Caco-2 (cell line): Measurements from ENCODE around the gene ABHD16A. TPM values are rescaled to one million over a fixed set of nuclear protein-coding genes. Genes with fewer than 3 reads are reported as not detected.
A peak's percentile ranks its signal among the peaks of the same experiment; 100 is the strongest.

Source experiments
- BruUV-seq: library from RNA; stranded (reverse); fragments of 400-500 nt; replicated peaks from 2 replicates; lab custom pipeline; 2021; lab: Mats Ljungman, UMichigan
- CTCF ChIA-PET: fragments of 300-600 bp; sonication (Branson Sonifier 250); formaldehyde crosslinking; loops from one replicate; lab custom pipeline; 2022; ENCODE audit warnings: antibody characterized with exemption; lab: Charles Lee
- POLR2A ChIA-PET: fragments of 300-600 bp; sonication (Branson Sonifier 250); formaldehyde crosslinking; loops from one replicate; lab custom pipeline; 2022; ENCODE audit warnings: antibody characterized with exemption; lab: Charles Lee
- DNase-seq, 2 experiments: peaks; one replicate each; pipeline versions ENCODE4 v3.0.0 to v3.0.0-alpha.2; 2020 to 2022
- H3K27me3 ChIP-seq: replicated peaks from 2 replicates; pipeline ENCODE4 v1.6.0; 2011; ENCODE audit warnings: low read length; ENCODE audit not compliant: control insufficient read depth, insufficient read depth
- H3K36me3 ChIP-seq: 2 replicates; pipeline ENCODE4 v1.5.1; 2011; ENCODE audit warnings: low read length; ENCODE audit not compliant: control insufficient read depth, insufficient read depth
- H3K4me1 ChIP-seq: fragments of 250-450 bp; sonication (Bioruptor Pico); 2 replicates; pipeline ENCODE4 v1.5.1; 2020; ENCODE audit warnings: mild to moderate bottlenecking
- H3K4me3 ChIP-seq: 2 replicates; pipeline ENCODE4 v1.5.1; 2011; ENCODE audit warnings: low read depth, mild to moderate bottlenecking, control low read depth, low read length
- H3K9me3 ChIP-seq: fragments of 250-450 bp; sonication (Bioruptor Pico); 2 replicates; pipeline ENCODE4 v1.5.1; 2020; ENCODE audit warnings: mild to moderate bottlenecking, moderate library complexity
- H3K27ac Mint-ChIP-seq: one replicate; pipeline ENCODE4 v1.8.0; 2022; ENCODE audit warnings: mixed read lengths; ENCODE audit not compliant: unreplicated experiment
- H3K27me3 Mint-ChIP-seq: one replicate; pipeline ENCODE4 v1.8.0; 2022; ENCODE audit warnings: mixed read lengths; ENCODE audit not compliant: insufficient read depth, unreplicated experiment
- H3K36me3 Mint-ChIP-seq: one replicate; pipeline ENCODE4 v1.8.0; 2022; ENCODE audit warnings: mild to moderate bottlenecking, mixed read lengths; ENCODE audit not compliant: insufficient read depth, unreplicated experiment
- H3K4me1 Mint-ChIP-seq: one replicate; pipeline ENCODE4 v1.8.0; 2022; ENCODE audit warnings: low read depth, mixed read lengths; ENCODE audit not compliant: unreplicated experiment
- H3K4me3 Mint-ChIP-seq: one replicate; pipeline ENCODE4 v1.8.0; 2022; ENCODE audit warnings: mild to moderate bottlenecking, moderate library complexity, mixed read lengths; ENCODE audit not compliant: unreplicated experiment
- H3K9me3 Mint-ChIP-seq: one replicate; pipeline ENCODE4 v1.8.0; 2022; ENCODE audit warnings: mixed read lengths; ENCODE audit not compliant: unreplicated experiment
- intact Hi-C: fragments of 100-400 bp; cut with micrococcal nuclease; formaldehyde crosslinking; loops from one replicate; pipeline ENCODE4 v1.10.0; 2022; ENCODE audit not compliant: unreplicated experiment
- total RNA-seq: library from RNA; stranded (reverse); gene quantifications from 2 replicates; pipeline ENCODE4 v1.2.3, GENCODE V29; 2022
- TF ChIP-seq, protein P1 (sequence below), 2 experiments: fragments of 200-600 bp in 1 of 2; IDR thresholded peaks; 1 replicate in 1 of 2; 2 replicates in 1 of 2; pipeline versions ENCODE4 v1.5.1 to v1.8.0; 2011 to 2022; ENCODE audit warnings: antibody characterized with exemption in 1 of 2, control low read depth in 1 of 2, inconsistent platforms in 1 of 2, low read depth in 1 of 2, low read length in 1 of 2, mild to moderate bottlenecking in 1 of 2, moderate library complexity in 1 of 2; ENCODE audit not compliant: insufficient read depth in 1 of 2, severe bottlenecking in 1 of 2, unreplicated experiment in 1 of 2

Gene ABHD16A
- total RNA-seq, 1 experiment from 2014 or later: 62.7 TPM

DNA sequence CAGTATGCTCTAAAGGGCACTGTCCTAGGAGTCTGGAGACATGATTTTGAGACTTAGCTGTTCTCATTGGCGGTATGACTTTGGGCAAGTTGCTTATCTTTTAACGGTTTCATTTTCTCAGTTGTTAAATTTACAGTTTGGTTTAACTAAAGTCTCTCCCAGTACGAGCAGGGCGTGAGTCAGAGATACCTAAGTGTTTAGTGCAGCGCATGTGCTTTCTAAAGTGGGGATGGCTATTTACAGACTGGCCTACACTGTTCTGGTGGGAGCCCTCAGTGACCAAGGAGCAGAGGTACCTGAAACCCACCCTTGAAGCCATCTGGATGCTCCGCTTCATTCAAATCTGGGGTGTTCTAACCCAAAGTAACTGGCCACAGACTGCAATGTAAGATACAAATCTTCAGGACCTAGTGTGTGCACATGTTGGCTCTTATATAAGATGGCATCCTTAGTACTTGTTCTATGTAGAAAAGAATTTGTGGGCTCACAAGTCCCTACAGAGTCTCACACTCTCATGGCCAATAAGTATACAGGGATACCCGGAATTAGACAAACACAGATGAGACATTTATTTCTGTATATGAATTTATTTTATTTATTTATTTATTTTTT lies 47.4 kb upstream of the ABHD16A start:
- Mint-ChIP-seq H3K27ac (no peak overlapping the region), H3K36me3 (peaks cover 17% of the 10 kb centered on the region), H3K27me3 (no peaks in the 10 kb centered on the region), H3K4me3 (no peak overlapping the region), H3K4me1 (peaks cover 6% of the 10 kb centered on the region), H3K9me3 (no peaks in the 10 kb centered on the region)
- ChIA-PET CTCF (no interaction called here), POLR2A (no interaction called here)
- Histone ChIP-seq H3K4me1 (peaks cover 8% of the 10 kb centered on the region), H3K9me3 (no peaks in the 10 kb centered on the region), H3K36me3 (peaks cover 5% of the 10 kb centered on the region; the same call in 1 of the 2 replicates), H3K27me3 (no peaks in the 10 kb centered on the region), H3K4me3 (no peak overlapping the region)
- BruUV-seq: no TSS peak
- DNase-seq: no peak
- intact Hi-C loops: no loop called here
- TF ChIP-seq, protein P1, sequence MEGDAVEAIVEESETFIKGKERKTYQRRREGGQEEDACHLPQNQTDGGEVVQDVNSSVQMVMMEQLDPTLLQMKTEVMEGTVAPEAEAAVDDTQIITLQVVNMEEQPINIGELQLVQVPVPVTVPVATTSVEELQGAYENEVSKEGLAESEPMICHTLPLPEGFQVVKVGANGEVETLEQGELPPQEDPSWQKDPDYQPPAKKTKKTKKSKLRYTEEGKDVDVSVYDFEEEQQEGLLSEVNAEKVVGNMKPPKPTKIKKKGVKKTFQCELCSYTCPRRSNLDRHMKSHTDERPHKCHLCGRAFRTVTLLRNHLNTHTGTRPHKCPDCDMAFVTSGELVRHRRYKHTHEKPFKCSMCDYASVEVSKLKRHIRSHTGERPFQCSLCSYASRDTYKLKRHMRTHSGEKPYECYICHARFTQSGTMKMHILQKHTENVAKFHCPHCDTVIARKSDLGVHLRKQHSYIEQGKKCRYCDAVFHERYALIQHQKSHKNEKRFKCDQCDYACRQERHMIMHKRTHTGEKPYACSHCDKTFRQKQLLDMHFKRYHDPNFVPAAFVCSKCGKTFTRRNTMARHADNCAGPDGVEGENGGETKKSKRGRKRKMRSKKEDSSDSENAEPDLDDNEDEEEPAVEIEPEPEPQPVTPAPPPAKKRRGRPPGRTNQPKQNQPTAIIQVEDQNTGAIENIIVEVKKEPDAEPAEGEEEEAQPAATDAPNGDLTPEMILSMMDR (IDR thresholded peaks at IDR 0.05; ENCODE audit: insufficient read depth in 1 of 2, low read depth in 1 of 2, low read length in 1 of 2, severe bottlenecking in 1 of 2, unreplicated experiment in 1 of 2): no peak

DNA sequence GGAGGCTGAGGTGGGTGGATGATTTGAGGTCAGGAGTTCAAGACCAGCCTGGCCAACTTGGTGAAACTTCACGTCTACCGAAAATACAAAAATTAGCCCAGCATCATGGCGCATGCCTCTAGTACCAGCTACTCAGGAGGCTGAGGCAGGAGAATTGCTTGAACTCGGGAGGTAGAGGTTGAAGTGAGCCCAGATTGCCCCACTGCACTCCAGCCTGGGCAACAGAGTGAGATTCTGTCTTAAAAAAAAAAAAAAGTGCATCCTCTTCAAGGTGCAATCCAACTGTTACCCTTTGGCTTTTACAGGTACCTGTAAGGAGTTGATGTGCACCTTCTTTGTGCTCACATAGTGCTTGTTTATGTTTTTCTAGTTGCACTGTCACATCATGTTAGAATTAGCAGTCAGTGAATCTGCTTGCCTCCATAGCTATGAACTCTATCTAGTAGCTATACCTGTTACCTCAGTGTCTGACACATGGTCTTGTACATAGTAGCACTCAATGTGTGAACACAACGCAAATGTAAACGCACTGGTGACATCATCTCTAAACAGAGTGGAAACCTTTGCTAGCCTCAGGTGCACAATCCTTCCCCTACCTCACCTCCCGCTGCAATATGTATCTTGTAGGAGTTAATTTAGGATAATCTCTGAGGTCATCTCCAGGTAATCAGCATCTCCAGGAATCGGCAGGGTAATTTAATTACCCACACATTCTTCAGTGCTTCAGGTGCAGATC lies 46.3 kb upstream of the ABHD16A start:
- CTCF ChIA-PET: interaction anchor here (0.6 kb wide), 1 partner anchor 18 kb away, joined by 8 read pairs; no protein-coding TSS in a partner anchor
- H3K4me3 ChIP-seq: no peak overlapping the region
- Mint-ChIP-seq H3K4me1 (peaks cover 6% of the 10 kb centered on the region), H3K4me3 (no peak overlapping the region), H3K36me3 (peaks cover 22% of the 10 kb centered on the region), H3K9me3 (no peaks in the 10 kb centered on the region), H3K27ac (peak overlapping the region; percentile 33), H3K27me3 (no peaks in the 10 kb centered on the region)
- intact Hi-C loops: no loop called here
- peaks cover 8% of the 10 kb centered on the region for H3K4me1 ChIP-seq
- POLR2A ChIA-PET: interaction anchor here (0.5 kb wide), 1 partner anchor 78 kb away, joined by 3 read pairs; the partner anchor contains the start of gene HSPA1B
- BruUV-seq: no TSS peak
- H3K36me3 ChIP-seq: peaks cover 5% of the 10 kb centered on the region; the same call in 1 of the 2 replicates
- TF ChIP-seq, protein P1 (IDR thresholded peaks at IDR 0.05; ENCODE audit: insufficient read depth in 1 of 2, low read depth in 1 of 2, low read length in 1 of 2, severe bottlenecking in 1 of 2, unreplicated experiment in 1 of 2): no peak
- no peaks in the 10 kb centered on the region for H3K27me3 ChIP-seq
- no peak for DNase-seq
- H3K9me3 ChIP-seq: no peaks in the 10 kb centered on the region

DNA sequence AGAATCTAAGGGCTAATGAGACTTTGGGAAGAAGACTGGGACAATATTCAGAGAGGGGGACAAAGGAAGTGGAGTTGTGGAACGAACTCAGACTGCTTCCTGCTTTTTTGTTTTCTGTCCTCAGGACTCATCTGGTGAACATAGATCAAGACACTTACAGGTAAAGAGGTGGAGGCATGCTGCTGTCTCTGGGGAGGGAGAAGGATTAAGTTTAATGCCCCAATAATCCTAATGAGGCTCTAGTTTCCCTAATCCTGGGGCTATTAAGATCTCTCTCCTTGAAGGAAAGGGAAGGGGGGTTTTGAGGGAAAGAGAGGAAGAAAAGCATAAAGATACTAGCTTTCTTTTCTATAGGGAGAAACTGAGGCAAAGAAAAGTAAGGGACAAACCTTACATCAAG lies 41.3 kb upstream of the ABHD16A start:
- POLR2A ChIA-PET: no interaction called here
- intact Hi-C loops: no loop called here
- Histone ChIP-seq H3K4me1 (peaks cover 13% of the 10 kb centered on the region), H3K27me3 (no peaks in the 10 kb centered on the region), H3K4me3 (no peak overlapping the region), H3K36me3 (peaks cover 4% of the 10 kb centered on the region; the same call in 1 of the 2 replicates), H3K9me3 (no peaks in the 10 kb centered on the region)
- Mint-ChIP-seq H3K4me3 (no peak overlapping the region), H3K36me3 (peaks cover 38% of the 10 kb centered on the region), H3K4me1 (peaks cover 6% of the 10 kb centered on the region), H3K27me3 (no peaks in the 10 kb centered on the region), H3K27ac (no peak overlapping the region), H3K9me3 (no peaks in the 10 kb centered on the region)
- CTCF ChIA-PET: no interaction called here
- no peak for DNase-seq
- no TSS peak for BruUV-seq
- TF ChIP-seq, protein P1 (IDR thresholded peaks at IDR 0.05; ENCODE audit: insufficient read depth in 1 of 2, low read depth in 1 of 2, low read length in 1 of 2, severe bottlenecking in 1 of 2, unreplicated experiment in 1 of 2): no peak
